Central memory CD4-positive, alpha-beta T cell (primary cell): ENCODE results near the gene EDC3.

ENCODE experiments used
- DNase-seq: peaks from one replicate; pipeline ENCODE4 v3.0.0; 2022

EDC3 gene

GRCh38 chr15:74621936-74622335 is 73.9 kb downstream of the EDC3 start:
- DNase-seq = no peak

GRCh38 chr15:74621546-74621920 is 74.3 kb downstream of the EDC3 start:
- no peak for DNase-seq

- DNase-seq = peak; percentile 68
Observed at GRCh38 chr15:74620636-74621545, 74.9 kb downstream of the EDC3 start.

GRCh38 chr15:74619916-74620635 is 75.7 kb downstream of the EDC3 start:
- no peak for DNase-seq

- DNase-seq = no peak
Observed at GRCh38 chr15:74618841-74619596, 76.8 kb downstream of the EDC3 start.

- DNase-seq = no peak
Observed at GRCh38 chr15:74616996-74617395, 78.8 kb downstream of the EDC3 start.

GRCh38 chr15:74616366-74616939 is 79.4 kb downstream of the EDC3 start:
- DNase-seq = peak; percentile 72

- peak; percentile 94 for DNase-seq
Observed at GRCh38 chr15:74615508-74616365, 80.1 kb downstream of the EDC3 start, which contains the start of gene CLK3. CLK3 (plus strand) TSS chr15:74615836; CDS start chr15:74619197, 3,361 bp downstream.

- peak; percentile 93 for DNase-seq
Observed at GRCh38 chr15:74614744-74615507, 80.9 kb downstream of the EDC3 start.

- DNase-seq = no peak
Observed at GRCh38 chr15:74613953-74614743, 81.7 kb downstream of the EDC3 start.

GRCh38 chr15:74613089-74613952 is 82.5 kb downstream of the EDC3 start:
- no peak for DNase-seq

- no peak for DNase-seq
Observed at GRCh38 chr15:74612677-74613076, 83.1 kb downstream of the EDC3 start.

- DNase-seq = no peak
Observed at GRCh38 chr15:74611834-74612233, 84.0 kb downstream of the EDC3 start.

- no peak for DNase-seq
Observed at GRCh38 chr15:74611341-74611740, 84.5 kb downstream of the EDC3 start.

GRCh38 chr15:74610302-74610951 is 85.4 kb downstream of the EDC3 start:
- DNase-seq = no peak

- no peak for DNase-seq
Observed at GRCh38 chr15:74609938-74610301, 85.9 kb downstream of the EDC3 start.

- no peak for DNase-seq
Observed at GRCh38 chr15:74608786-74609185, 87.0 kb downstream of the EDC3 start.

GRCh38 chr15:74605795-74606150 is 90.1 kb downstream of the EDC3 start:
- DNase-seq = no peak
